PC-3 (cell line): ENCODE results near the gene MYO16.
A peak's percentile ranks its signal among the peaks of the same experiment; 100 is the strongest.

Experiments
- CTCF ChIP-seq: fragments of 300-600 bp; sonication (generic); conservative IDR thresholded peaks from 2 replicates; pipeline ENCODE4 v1.5.1; 2017; ENCODE audit warnings: antibody characterized with exemption, low read depth, mild to moderate bottlenecking, low read length
- EZH2 ChIP-seq: fragments of 300-600 bp; sonication (generic); IDR thresholded peaks from one replicate; pipeline ENCODE4 v1.6.1; 2017; ENCODE audit warnings: antibody characterized with exemption, mild to moderate bottlenecking, low read length; ENCODE audit not compliant: unreplicated experiment

- TF ChIP-seq CTCF (peak; percentile 83), EZH2 (no peak)
Measured at GRCh38 chr13:108961542-108962125, 332.2 kb downstream of the MYO16 start.
